KOPT-K1 (cell line): Measurements from ENCODE around the gene HMGXB3.
"Not testable (repeated sequence)": the region's sequence is repeated elsewhere in the genome, so short reads cannot be mapped to it uniquely, and the experiment has no call there.

Experiments
- H3K27ac ChIP-seq: fragments of 200-600 bp; sonication (generic); 2 replicates; pipeline ENCODE4 v1.5.1; 2016; ENCODE audit warnings: antibody characterized with exemption, mild to moderate bottlenecking, low read depth, low read length; ENCODE audit not compliant: poor library complexity, severe bottlenecking
- H3K36me3 ChIP-seq: fragments of 200-600 bp; sonication (generic); 2 replicates; pipeline ENCODE4 v1.5.1; 2017; ENCODE audit warnings: antibody characterized with exemption, mild to moderate bottlenecking, low read length, moderate library complexity; ENCODE audit not compliant: insufficient read depth
- H3K9me3 ChIP-seq: fragments of 200-600 bp; sonication (generic); 2 replicates; pipeline ENCODE4 v1.5.1; 2017; ENCODE audit warnings: antibody characterized with exemption, low read length, mild to moderate bottlenecking; ENCODE audit not compliant: insufficient read depth, poor library complexity, severe bottlenecking

HMGXB3 gene

GRCh38 chr5:150070821-150071220 is 70.3 kb downstream of the HMGXB3 start:
- H3K27ac ChIP-seq, result no peak overlapping the region
- no peaks in the 10 kb centered on the region for H3K36me3 ChIP-seq
- no peaks in the 10 kb centered on the region for H3K9me3 ChIP-seq

- no peaks in the 10 kb centered on the region for H3K9me3 ChIP-seq
- no peaks in the 10 kb centered on the region for H3K36me3 ChIP-seq
- H3K27ac ChIP-seq, result no peak overlapping the region
Measured at GRCh38 chr5:150073086-150073625, 72.6 kb downstream of the HMGXB3 start.

GRCh38 chr5:150073677-150074076 is 73.1 kb downstream of the HMGXB3 start:
- Histone ChIP-seq H3K36me3 (no peaks in the 10 kb centered on the region), H3K27ac (no peak overlapping the region), H3K9me3 (no peaks in the 10 kb centered on the region)

- H3K36me3 ChIP-seq, result no peaks in the 10 kb centered on the region
- no peaks in the 10 kb centered on the region for H3K9me3 ChIP-seq
- H3K27ac ChIP-seq, result no peak overlapping the region
Measured at GRCh38 chr5:150075233-150075632, 74.7 kb downstream of the HMGXB3 start.

- no peaks in the 10 kb centered on the region for H3K9me3 ChIP-seq
- H3K36me3 ChIP-seq, result no peaks in the 10 kb centered on the region
- no peak overlapping the region for H3K27ac ChIP-seq
Measured at GRCh38 chr5:150075806-150076205, 75.3 kb downstream of the HMGXB3 start.

GRCh38 chr5:150077060-150077459 is 76.5 kb downstream of the HMGXB3 start:
- Histone ChIP-seq H3K27ac (no peak overlapping the region), H3K9me3 (no peaks in the 10 kb centered on the region), H3K36me3 (no peaks in the 10 kb centered on the region)

GRCh38 chr5:150077996-150078801 is 77.7 kb downstream of the HMGXB3 start:
- no peaks in the 10 kb centered on the region for H3K36me3 ChIP-seq
- H3K9me3 ChIP-seq, result no peaks in the 10 kb centered on the region
- no peak overlapping the region for H3K27ac ChIP-seq

GRCh38 chr5:150078802-150079689 is 78.5 kb downstream of the HMGXB3 start:
- H3K36me3 ChIP-seq, result no peaks in the 10 kb centered on the region
- no peaks in the 10 kb centered on the region for H3K9me3 ChIP-seq
- no peak overlapping the region for H3K27ac ChIP-seq

- Histone ChIP-seq H3K9me3 (no peaks in the 10 kb centered on the region), H3K36me3 (no peaks in the 10 kb centered on the region), H3K27ac (no peak overlapping the region)
Measured at GRCh38 chr5:150079909-150080461, 79.4 kb downstream of the HMGXB3 start.

- Histone ChIP-seq H3K36me3 (no peaks in the 10 kb centered on the region), H3K27ac (no peak overlapping the region), H3K9me3 (no peaks in the 10 kb centered on the region)
Measured at GRCh38 chr5:150080696-150081435, 80.3 kb downstream of the HMGXB3 start.

- Histone ChIP-seq H3K36me3 (no peaks in the 10 kb centered on the region), H3K27ac (no peak overlapping the region), H3K9me3 (no peaks in the 10 kb centered on the region)
Measured at GRCh38 chr5:150081541-150082283, 81.2 kb downstream of the HMGXB3 start.

- no peaks in the 10 kb centered on the region for H3K9me3 ChIP-seq
- no peak overlapping the region for H3K27ac ChIP-seq
- H3K36me3 ChIP-seq, result no peaks in the 10 kb centered on the region
Measured at GRCh38 chr5:150082374-150082773, 81.8 kb downstream of the HMGXB3 start.

- H3K9me3 ChIP-seq, result no peaks in the 10 kb centered on the region
- H3K36me3 ChIP-seq, result no peaks in the 10 kb centered on the region
- no peak overlapping the region for H3K27ac ChIP-seq
Measured at GRCh38 chr5:150082889-150083288, 82.3 kb downstream of the HMGXB3 start.

GRCh38 chr5:150084754-150085153 is 84.2 kb downstream of the HMGXB3 start:
- not testable (repeated sequence) for H3K9me3 ChIP-seq, H3K27ac ChIP-seq, H3K36me3 ChIP-seq
